GM19324 (cell line): ENCODE data around the gene CPSF3.
"Not testable (repeated sequence)": the region's sequence is repeated elsewhere in the genome, so short reads cannot be mapped to it uniquely, and the experiment has no call there.

ENCODE experiments used
- ATAC-seq: cut with Tn5 transposase; IDR thresholded peaks from one replicate; pipeline ENCODE4 v1.9.1; 2021; ENCODE audit warnings: mild to moderate bottlenecking, moderate library complexity; ENCODE audit not compliant: unreplicated experiment, low FRiP score

The CPSF3 gene

DNA sequence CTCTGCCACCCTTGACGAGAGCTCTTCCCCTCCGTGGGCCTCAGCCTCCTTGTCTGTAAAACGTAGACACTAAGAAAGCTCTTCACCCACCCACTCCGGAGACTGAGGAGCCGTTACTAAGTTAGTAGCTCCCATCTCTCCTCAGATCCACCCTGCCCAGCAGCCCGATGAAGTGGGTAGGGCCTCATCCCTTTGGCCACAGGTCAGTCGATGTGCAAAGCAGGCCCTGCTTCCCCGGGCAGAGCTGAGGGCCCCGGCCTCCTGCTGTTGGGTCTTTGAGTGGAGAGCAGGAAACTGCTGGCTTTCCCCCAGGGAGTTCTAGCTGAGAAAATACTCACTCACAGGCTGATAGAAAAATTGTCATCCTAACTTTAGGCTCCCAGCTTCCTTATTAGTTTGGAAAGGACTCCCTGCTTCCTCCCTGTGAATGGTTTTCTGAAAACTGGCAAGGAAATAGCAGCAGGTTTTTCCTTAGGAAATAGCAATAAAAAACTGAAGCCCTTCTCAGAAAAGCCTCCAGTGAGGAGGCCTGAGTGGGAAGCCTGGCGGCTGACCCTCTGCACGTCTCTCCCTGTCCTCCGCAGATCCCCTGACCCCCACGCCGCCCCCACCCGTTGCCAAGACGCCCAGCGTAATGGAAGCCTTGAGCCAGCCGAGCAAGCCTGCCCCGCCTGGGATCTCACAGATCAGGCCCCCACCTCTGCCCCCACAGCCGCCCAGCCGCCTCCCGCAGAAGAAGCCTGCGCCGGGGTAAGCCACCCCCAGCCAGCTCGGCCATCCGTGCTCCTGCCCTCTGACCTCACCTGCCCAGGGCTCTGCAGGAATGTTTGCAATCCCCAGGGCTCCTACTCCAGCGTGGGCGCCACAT lies 30.3 kb upstream of the CPSF3 start:
- no peak for ATAC-seq

DNA sequence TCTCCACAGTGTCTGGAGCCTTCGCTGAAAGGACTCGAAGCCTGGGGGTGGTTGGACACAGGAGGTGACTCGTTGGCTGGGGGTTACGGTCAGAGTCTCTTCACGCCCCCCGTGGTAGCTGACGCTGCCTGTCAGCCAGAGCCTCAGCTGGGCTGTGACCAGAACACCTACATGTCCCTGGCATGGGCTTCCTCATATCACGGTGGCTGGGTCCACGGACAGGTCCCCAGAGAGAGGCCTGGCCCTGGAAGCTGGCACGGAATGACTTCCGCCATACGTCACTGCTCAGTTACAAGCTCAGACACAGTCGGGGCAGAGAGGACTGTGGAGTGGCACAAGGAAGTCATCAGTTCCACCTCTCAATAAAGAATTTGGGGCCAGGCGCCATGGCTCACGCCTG lies 28.6 kb upstream of the CPSF3 start:
- no peak for ATAC-seq

DNA sequence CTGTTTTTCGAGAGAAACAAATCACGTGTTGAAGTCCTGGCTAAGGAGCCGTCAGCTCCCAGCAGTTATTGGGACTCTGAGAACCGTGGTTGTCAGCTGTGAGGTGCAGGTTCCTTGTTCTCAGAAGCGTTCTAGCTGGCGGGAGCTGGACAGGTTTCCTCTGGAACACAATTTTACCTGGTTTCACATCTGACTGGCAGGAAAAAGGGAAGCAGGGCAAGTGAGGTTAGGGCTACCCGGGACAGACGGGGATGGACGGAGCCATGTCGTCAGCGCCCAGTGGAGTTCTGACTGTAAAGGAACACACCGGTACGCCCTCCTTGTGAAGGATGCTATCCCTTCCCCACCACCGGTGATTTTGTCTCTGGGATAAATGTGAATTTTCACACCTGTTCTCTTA lies 26.3 kb upstream of the CPSF3 start:
- no peak for ATAC-seq

DNA sequence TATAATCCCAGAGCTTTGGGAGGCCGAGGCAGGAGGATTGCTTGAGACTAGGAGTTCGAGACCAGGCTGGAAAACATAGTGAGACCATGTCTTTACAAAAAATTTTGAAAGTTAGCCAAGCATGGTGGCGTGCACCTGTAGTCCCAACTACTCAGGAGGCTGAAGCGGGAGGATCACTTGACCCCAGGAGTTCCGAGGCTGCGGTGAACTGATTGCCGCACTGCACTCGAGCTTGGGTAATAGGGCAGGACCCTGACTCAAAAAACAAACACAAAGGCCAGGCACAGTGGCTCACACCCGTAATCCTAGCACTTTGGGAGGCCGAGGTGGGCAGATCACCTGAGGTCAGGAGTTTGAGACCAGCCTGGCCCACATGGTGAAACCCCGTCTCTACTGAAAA lies 25.2 kb upstream of the CPSF3 start:
- not testable (repeated sequence) for ATAC-seq

DNA sequence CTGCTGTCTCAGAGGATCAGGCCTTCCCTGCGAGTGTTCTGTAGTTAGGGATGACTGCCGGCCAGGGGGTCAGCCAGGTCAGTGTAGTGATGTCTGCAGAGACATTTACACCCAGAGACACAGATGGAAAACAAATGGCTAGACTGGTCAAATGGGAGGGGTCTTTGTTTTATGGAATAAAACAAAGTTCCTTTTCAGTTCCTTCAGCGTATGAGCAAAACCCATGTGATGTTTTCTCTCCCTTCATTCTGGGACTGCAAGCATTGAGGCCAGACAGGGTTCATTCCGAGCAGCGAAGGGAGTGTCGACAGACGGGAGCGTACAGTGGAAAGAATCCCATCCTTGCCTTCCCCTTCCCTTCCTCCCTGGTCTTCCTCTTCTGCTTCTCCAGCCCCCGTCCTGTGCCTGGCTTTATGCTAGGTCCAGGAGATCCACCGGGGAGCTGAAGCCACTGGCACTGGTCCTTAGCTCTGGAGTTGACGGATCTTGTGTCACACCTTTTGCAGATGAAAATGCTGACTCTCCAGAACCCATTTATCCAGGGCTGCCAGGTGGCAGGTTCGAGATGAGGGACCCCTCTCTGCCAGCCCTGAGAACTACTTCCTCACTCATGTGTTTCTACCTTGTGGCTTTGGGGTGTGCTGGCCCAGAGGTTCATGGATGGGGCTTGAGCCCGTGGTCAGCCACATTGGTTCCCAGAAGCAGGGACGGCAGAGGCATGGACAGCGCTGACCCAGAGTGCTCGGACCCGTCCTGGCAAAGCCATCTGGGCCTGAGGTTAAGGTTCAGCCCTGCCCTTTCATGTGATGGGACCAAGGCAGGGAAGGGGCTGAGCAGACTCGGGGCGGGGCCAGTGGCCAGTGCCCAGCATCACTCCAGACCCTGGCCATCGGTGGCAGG lies 24.3 kb upstream of the CPSF3 start:
- no peak for ATAC-seq

DNA sequence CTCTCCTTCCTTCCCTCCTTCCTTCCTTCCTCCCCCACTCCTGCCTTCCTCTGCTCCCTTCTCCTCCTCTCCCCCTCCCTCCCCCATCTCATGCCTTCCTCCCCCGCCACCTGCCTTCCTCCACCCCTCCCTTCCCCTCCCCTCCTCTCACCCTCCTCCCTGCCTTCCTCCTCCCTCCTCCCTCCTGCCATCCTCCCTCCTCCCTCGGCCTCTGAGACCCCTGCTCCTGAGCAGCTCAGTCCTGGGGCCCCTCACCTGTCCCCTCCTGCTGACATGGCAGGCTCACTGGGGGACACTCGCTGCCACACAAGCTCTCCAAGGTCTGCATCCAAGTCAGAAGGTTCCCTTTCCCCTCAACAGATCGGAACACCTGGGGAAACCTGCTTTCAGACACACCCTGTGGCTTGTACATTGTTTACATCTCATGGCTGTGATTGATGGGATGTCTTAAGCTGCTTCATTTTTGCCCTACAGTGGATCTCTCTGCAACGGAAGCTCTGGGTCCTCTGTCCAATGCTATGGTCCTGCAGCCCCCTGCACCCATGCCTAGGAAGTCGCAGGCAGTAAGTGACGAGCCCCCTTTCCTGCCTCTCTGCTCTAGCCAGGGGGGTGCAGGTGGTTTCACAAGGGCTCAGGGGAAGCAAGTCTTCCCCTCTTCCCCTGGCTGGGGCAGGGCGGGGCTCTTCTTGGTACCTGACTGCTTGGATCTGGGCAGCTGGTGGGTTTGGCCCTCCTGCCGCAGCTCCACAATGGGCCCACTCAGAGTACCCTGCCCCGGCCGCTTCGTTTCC lies 23.0 kb upstream of the CPSF3 start:
- no peak for ATAC-seq

DNA sequence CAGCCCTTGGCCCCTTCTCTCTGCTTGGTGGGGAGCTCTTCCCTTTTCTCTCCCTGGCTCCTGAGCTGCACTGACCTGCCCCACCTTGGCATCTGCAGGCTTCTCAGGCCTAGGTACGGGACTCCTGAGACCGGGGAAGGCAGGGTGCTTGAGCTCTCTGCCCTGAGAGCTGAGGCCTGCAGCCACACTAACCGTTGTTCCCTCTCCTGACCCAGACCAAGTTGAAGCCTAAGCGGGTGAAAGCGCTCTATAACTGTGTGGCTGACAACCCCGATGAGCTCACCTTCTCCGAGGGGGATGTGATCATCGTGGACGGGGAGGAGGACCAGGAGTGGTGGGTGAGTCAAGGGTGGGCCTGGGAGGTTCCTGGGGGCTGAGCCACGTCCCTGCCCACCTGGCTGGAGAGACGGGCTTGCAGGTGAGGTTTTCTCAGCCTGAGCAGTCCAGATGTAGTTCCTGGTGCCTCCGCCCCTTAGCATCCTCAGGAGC lies 22.4 kb upstream of the CPSF3 start:
- ATAC-seq: no peak

DNA sequence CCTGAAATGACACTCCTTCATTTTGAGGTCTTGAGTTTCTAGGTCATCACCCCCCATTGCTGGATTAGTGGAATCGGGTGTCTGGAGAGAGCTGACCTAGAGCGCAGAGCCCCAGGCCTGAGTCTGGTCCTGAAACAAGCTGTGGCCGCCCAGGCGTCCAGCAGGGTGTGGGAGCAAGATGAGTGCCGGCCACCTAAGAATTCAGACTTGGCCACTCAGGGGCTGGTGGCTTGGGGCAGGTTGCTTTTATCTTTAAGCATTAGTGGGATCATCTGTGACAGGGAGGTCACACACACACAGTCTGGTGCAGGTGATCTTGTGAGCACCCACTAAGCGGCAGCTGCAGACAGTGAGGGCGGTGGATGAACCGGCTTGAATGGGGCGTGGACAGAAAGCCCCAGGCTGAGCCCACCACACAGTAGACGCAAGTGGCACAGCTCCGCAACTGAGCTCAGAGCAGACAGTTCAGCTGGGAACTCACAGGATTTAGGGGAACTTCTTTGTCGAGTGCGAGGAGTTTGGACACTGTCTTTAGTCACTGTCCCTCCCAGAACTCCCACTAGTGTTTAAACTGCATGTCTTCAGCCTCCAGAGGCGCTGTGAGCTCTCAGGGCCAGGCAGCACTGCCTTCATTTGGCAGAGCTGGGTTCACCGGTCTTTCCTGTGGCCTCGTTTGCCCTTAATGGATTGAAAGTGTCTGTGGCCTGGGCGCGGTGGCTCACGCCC lies 21.6 kb upstream of the CPSF3 start:
- no peak for ATAC-seq

DNA sequence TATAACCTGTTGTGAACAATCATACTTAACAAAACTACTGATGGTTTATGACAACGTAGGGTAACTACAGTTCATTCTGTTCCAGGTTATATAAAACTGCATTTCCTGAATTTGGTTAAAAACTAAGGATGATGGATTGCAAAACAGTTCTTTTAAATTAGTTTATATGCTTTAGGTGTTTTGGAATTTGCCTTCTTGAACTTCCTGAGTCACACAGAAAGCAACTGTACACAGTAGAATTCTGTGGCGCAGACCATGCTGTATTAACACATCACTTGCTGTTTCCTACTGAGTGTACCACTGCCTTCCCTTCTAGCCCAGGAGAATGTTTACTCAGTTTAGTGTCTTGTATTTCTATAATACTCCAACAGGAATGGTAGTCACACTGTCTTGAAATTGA lies 19.5 kb upstream of the CPSF3 start:
- no peak for ATAC-seq

DNA sequence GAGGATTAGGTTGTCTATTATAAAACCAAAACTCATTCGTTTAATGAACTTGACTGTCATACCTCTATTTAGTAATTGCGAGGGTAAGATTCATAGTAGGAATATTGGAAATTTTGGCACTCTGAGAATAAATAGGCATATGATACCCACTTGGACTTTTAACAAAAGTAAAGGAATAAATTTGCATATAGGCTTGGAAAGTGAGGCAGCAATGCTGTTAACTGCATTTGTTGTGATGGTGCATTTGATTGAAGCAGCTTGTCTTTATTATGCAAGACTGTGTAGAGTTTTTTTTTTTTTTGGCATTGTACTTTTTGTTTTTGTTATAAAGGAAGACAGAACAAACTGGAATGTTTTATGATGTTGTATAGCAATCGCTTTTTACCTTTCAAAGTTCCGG lies 19.0 kb upstream of the CPSF3 start:
- ATAC-seq: no peak

DNA sequence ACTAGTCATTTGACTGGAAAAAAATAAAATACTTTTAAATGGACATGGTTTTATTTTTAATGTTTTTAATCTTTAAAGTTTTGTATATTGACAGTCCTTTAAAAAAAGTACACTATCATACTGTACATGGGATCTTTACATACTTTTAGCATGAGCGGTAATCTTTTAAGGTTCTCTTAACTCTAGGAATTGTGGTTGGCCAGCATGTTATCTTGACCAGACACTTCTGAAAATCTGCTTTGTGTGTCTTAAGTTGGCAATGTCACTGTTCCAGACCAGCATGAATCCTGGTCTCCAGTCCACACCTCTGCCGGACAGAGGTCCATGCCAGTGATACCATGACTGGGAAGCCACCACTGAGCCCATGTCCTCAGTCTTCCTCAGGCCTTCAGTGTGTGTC lies 17.8 kb upstream of the CPSF3 start:
- no peak for ATAC-seq

DNA sequence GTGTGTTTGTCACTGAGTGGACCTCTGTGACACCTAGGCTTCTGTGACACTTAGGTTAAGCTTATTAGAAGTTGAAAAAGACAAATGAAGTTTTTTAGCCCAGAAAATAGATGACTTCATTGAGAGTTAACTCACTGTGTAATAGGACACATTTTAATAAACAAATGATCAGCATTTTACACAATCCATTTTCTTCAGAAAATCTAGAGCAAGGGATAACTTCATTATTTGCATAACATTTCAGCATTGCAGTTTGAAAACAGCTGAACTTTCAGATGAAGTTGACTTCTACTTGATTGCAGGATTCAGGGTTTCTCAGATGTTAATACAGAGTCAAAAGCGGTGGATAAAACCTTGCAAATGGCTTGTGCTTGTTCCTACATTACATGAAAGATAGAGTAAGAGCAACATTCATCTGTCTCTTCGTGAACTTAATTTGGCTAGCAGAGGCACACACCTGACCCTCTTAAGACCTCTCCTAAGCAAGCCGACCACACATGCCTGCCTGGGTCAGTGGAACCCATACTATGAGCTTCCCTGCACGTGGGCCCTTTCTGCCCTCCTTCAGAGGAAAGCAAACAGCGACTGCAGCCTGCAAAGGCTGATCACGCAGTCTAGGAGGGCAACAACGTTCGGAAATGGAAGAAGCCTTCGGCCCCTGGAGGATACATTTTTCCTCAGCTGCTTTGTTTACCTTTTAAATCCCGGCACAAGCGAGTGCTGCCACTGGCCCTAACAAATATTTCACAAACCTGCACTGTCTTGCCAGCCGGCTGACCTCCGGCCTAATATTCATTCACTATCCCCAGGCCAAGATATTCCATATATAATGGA lies 16.7 kb upstream of the CPSF3 start:
- no peak for ATAC-seq

DNA sequence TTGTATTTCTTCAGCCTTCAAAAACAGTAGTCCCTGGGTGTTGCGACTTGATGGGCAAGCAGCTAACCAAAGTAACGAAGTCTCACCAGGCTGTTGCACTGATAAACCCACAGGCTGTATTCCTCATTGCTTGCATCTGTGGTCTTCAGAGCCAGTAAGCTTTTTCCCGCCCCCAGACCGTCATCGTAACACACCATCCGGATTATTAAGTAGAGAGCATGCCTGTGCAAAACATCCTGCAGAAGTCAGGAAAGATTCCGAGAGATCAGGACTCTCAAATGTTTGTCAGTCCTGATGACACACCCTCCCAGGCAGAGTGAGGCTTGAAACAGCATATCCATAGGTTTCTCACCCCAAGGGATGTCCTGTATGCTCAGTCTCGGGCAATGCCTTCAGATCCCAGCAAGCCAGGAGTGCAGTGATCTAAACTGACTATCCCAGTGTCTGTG lies 16.1 kb upstream of the CPSF3 start:
- ATAC-seq: no peak

DNA sequence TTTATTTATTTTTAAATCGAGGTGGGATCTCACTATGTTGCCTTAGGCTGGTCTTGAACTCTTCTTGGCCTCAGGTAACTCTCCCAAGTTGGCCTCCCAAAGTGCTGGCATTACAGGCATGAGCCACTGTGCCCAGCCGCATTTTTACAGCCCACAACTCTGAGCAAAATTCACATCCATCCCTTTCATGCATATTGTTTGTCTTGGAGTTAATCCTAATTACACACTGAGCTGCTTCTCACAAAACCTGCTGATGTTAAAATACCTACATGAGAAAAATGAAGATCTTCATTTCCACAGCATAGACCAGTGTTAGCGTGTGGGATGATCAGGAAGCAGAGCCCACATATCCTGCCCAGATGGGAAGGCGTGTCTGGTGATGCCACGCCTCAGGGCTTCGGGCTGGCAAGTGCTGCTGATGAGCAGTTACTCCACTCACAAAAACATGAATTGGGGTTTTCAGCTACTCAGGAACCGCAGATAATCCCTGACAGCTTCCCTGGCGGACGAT lies 14.8 kb upstream of the CPSF3 start:
- no peak for ATAC-seq

DNA sequence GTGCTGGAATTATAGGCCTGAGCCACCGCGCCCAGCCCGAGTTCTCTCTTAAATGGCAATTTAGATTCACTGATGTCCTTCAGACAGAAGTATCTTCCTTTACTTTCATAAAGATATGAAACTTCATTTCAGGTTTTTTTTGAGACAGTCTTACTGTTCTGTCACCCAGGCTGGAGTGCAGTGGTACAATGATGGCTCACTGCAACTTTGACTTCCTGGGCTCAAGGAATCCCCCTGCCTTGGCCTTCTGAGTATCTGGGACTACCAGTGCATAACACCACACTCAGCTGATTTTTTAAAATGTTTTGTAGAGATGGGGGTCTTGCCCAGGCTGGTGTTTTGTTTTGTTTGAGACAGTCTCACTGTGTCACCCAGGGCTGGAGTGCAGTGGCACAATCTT lies 13.3 kb upstream of the CPSF3 start:
- ATAC-seq: no peak

DNA sequence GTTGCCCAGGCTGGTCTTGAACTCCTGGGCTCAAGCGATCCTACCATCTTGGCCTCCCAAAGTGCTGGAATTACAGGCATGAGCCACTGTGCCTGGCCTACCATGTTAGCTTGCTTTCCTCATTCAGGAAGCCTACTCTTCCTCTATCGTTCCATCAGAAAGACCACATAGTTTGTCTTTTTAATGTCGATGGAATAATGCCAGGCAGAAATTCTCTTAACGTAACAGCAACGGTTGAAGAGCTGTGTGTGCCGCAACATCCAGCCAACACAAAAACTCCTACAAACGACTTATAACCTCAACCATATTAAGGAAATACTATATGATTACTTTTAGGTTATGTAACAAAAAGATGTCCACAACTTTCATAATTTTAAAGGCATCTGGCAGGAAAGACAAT lies 10.7 kb upstream of the CPSF3 start:
- no peak for ATAC-seq

DNA sequence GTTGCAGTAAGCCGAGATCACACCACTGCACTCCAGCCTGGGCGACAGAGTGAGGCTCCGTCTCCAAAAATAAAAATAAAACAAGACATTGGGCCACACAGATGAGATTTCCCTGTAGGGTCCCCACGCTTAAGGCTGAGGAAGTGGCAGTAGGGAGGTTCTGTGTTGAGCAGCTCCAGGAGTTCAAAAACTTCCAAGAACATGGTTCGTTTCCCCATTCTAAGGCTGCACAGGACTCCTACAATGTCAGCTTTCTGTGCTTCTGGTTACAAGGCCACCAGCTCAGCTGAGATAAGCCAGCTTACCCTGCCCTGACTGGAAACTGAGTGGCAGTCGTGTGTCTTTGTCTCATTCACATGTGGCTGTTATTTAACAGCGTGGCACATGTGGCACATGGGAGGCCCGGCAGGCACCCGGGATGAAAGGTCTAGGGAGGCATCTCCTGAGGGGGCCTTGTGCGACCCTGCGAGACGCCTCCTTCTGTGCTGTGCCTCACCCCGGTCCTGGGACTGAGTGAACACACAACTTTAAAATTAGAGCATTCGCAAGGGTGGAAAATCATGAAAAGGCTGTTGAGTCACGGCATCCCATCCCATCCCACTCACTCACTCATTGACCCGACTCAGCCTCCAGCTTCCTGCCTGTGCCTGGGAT lies 7.8 kb upstream of the CPSF3 start:
- no peak for ATAC-seq

DNA sequence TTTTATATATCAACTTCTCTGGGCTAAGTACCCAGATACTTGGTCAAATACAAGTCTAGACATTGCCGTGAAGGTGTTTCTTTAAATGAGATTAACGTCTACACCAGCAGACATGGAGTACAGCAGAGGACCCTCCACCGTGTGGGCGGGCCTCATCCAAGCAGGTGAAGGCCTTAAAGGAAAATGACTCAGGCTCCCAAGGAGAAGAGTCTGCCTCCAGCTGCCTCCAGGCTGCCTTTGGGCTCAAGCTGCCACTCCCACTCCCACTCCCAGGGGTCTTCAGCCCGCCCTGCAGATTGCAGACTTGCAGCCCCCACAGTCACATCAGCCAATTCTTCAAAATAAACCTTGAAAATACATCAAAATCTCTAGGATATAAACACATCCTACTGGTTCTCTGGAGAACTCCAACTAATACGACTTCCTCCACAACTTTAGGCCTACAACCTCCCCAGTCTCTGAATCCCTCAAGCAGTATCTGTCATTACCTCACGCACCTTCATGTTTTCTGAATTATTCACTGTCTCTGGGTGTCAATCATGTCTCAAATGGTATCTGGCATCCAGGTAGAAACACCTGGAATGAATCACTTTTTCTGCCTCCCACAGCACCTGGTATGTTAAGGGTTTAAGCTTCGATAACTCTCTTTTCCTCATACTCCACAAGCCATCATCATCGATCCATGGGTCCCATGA lies 7.0 kb upstream of the CPSF3 start:
- ATAC-seq: no peak
